ENCODE data around the gene CLPTM1.
"Not testable (repeated sequence)": the region's sequence is repeated elsewhere in the genome, so short reads cannot be mapped to it uniquely, and the experiment has no call there.

The CLPTM1 gene, protein sequence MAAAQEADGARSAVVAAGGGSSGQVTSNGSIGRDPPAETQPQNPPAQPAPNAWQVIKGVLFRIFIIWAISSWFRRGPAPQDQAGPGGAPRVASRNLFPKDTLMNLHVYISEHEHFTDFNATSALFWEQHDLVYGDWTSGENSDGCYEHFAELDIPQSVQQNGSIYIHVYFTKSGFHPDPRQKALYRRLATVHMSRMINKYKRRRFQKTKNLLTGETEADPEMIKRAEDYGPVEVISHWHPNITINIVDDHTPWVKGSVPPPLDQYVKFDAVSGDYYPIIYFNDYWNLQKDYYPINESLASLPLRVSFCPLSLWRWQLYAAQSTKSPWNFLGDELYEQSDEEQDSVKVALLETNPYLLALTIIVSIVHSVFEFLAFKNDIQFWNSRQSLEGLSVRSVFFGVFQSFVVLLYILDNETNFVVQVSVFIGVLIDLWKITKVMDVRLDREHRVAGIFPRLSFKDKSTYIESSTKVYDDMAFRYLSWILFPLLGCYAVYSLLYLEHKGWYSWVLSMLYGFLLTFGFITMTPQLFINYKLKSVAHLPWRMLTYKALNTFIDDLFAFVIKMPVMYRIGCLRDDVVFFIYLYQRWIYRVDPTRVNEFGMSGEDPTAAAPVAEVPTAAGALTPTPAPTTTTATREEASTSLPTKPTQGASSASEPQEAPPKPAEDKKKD

DNA sequence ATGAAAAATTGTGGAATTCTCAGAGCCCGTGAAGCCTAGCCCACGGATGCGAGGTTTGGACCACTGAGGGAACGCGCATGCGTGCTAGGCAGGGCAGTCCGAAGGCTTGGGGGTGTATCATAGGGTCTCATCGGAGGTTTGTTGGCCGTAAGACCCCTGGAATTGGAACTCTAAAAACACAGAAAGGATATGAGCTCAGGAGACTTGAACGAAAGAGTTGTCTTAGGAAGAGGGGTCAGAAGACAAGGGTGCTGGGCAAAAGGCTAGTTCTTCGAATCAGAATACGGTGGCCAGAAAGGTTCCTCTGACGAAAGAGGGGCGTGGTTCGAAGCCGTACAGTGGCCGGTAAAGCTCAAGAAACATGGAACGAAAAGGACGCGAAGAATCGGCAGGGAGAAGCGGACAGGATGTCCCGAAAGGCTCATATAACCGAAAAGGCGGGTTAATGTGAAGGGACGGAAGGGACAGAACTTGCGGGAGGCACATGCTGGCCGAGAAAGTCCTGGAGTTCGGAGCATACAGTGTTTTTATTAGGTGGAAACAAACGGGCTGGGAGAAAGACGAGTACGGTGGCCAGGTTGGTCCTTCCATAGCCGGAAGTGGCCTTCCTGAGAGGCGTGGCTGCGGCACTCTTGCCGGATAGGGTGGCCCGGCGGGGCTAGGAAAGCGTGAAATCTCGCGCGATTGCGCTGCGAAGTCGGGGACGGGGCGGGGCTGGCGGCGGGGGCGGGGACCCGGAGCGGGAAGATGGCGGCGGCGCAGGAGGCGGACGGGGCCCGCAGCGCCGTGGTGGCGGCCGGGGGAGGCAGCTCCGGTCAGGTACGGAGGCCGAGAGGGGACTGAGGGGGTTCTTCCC is at the start of gene CLPTM1:
TSS of gene CLPTM1 (plus strand) at position 732 of the 856 bp plus-strand sequence. CDS start at position 748, 16 bp downstream.
- peak; percentile 86 for DNase-seq

DNA sequence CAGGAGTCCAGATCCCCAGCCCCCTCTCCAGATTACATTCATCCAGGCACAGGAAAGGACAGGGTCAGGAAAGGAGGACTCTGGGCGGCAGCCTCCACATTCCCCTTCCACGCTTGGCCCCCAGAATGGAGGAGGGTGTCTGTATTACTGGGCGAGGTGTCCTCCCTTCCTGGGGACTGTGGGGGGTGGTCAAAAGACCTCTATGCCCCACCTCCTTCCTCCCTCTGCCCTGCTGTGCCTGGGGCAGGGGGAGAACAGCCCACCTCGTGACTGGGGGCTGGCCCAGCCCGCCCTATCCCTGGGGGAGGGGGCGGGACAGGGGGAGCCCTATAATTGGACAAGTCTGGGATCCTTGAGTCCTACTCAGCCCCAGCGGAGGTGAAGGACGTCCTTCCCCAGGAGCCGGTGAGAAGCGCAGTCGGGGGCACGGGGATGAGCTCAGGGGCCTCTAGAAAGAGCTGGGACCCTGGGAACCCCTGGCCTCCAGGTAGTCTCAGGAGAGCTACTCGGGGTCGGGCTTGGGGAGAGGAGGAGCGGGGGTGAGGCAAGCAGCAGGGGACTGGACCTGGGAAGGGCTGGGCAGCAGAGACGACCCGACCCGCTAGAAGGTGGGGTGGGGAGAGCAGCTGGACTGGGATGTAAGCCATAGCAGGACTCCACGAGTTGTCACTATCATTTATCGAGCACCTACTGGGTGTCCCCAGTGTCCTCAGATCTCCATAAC is 49.6 kb upstream of the CLPTM1 start, which contains the start of gene APOE:
TSS of gene APOE (plus strand) at position 360 of the 724 bp plus-strand sequence. CDS start 829 bp downstream, outside the sequence.
- DNase-seq = no peak

DNA sequence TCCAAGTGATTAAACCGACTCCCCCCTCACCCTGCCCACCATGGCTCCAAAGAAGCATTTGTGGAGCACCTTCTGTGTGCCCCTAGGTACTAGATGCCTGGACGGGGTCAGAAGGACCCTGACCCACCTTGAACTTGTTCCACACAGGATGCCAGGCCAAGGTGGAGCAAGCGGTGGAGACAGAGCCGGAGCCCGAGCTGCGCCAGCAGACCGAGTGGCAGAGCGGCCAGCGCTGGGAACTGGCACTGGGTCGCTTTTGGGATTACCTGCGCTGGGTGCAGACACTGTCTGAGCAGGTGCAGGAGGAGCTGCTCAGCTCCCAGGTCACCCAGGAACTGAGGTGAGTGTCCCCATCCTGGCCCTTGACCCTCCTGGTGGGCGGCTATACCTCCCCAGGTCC is 47.6 kb upstream of the CLPTM1 start:
- no peak for DNase-seq

DNA sequence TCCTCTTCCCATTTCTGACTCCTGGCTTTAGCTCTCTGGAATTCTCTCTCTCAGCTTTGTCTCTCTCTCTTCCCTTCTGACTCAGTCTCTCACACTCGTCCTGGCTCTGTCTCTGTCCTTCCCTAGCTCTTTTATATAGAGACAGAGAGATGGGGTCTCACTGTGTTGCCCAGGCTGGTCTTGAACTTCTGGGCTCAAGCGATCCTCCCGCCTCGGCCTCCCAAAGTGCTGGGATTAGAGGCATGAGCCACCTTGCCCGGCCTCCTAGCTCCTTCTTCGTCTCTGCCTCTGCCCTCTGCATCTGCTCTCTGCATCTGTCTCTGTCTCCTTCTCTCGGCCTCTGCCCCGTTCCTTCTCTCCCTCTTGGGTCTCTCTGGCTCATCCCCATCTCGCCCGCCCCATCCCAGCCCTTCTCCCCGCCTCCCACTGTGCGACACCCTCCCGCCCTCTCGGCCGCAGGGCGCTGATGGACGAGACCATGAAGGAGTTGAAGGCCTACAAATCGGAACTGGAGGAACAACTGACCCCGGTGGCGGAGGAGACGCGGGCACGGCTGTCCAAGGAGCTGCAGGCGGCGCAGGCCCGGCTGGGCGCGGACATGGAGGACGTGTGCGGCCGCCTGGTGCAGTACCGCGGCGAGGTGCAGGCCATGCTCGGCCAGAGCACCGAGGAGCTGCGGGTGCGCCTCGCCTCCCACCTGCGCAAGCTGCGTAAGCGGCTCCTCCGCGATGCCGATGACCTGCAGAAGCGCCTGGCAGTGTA is 46.9 kb upstream of the CLPTM1 start:
- no peak for DNase-seq

DNA sequence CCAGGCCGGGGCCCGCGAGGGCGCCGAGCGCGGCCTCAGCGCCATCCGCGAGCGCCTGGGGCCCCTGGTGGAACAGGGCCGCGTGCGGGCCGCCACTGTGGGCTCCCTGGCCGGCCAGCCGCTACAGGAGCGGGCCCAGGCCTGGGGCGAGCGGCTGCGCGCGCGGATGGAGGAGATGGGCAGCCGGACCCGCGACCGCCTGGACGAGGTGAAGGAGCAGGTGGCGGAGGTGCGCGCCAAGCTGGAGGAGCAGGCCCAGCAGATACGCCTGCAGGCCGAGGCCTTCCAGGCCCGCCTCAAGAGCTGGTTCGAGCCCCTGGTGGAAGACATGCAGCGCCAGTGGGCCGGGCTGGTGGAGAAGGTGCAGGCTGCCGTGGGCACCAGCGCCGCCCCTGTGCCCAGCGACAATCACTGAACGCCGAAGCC is 46.3 kb upstream of the CLPTM1 start:
- no peak for DNase-seq

DNA sequence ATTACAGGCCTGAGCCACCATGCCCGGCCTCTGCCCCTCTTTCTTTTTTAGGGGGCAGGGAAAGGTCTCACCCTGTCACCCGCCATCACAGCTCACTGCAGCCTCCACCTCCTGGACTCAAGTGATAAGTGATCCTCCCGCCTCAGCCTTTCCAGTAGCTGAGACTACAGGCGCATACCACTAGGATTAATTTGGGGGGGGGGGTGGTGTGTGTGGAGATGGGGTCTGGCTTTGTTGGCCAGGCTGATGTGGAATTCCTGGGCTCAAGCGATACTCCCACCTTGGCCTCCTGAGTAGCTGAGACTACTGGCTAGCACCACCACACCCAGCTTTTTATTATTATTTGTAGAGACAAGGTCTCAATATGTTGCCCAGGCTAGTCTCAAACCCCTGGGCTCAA is 45.4 kb upstream of the CLPTM1 start:
- DNase-seq = no peak

DNA sequence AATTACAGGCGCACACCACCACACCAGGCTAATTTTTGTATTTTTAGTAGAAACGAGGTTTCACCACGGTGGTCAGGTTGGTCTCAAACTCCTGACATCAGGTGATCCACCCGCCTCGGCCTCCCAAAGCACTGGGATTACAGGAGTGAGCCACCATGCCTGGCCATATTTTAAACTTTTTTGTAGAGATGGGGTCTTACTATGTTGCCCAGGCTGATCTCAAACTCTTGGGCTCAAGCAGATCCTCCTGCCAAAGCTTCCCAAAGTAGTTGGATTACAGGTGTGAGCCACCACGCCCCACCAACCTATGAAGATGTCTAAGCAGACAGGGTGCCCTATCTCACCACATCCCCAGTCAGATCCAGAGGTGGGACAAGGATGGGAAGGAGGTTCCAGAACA is 43.3 kb upstream of the CLPTM1 start:
- DNase-seq = not testable (repeated sequence)

DNA sequence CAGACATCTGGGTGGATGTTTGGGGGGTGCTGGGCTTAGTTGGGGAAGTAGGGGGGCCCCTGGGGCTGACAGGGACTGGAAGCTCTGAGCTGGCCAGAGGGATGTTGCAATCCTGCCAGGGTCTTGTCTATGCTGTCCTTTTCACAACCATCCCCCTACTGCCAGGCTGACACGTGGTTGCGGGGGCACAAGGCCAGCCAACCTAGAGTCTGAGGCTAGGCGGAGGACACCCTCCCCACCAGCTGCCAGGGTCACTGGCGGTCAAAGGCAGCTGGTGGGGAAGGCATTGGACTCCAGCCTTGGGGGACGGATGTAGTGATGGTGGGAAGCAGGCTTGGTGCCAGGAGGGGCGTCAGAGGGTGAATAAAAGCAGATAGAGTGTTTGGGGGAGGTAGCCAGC is 42.3 kb upstream of the CLPTM1 start:
- DNase-seq = no peak

DNA sequence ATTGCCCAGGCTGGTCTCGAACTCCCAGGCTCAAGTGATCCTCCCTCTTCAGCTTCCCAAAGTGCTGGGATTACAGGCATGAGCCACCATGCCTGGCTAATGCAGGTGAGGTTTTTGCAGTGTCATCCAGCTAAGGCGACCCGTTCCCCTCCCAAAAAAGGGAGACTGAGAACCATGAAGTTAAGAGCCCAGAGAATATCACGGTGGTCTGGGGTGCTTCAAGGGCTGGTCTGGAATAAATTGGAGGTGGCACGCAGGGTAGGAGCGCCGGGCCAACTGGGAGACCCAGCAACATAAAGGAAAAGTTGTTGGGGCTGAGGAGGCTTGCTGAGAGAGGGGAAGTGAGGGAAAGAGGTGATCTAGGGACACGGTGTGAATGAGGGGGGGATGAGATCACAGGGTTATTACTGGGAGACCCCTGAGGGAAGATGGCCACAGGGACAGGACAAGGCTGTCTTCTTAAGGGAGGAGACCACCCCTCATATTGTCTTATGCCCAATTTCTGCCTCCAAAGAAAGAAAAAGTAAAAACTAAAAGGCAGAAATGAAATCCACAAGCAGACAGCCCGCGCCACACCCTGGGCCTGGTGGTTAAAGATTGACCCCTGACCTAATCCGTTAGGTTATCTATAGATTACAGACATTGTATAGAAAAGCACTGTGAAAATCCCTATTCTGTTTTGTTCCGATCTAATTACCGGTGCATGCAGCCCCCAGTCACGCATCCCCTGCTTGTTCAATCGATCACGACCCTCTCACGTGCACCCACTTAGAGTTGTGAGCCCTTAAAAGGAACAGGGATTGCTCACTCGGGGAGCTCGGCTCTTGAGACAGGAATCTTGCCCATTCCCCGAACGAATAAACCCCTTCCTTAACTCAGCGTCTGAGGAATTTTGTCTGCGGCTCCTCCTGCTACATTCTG is 41.4 kb upstream of the CLPTM1 start:
- DNase-seq = not testable (repeated sequence)

DNA sequence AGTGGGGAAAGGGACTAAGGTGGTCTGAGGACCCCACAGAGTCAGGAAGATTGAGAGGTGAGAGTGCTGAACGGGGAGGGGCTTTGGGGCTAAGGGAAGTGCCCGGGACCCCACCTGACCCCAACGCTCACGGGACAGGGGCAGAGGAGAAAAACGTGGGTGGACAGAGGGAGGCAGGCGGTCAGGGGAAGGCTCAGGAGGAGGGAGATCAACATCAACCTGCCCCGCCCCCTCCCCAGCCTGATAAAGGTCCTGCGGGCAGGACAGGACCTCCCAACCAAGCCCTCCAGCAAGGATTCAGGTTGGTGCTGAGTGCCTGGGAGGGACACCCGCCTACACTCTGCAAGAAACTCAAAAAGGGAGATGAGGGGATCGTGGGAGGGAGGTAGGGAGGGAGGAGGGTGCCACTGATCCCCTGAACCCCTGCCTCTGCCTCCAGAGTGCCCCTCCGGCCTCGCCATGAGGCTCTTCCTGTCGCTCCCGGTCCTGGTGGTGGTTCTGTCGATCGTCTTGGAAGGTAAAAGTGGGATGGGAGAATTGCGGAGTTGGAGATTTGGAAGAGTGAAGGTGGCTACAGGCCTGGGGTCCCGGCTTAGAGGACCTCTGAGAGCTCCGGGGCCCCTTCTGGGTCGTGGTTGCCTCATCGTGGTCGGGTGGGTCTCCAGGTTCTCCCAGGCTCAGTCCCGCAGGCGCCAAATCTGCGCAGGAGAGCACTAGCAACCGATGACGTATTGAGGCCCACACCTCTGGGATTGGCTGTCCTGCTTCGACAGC is 40.6 kb upstream of the CLPTM1 start, which contains the start of gene APOC1:
TSS of gene APOC1 (plus strand) at position 176 of the 774 bp plus-strand sequence. CDS start at position 460, 284 bp downstream.
- DNase-seq = peak; percentile 18

DNA sequence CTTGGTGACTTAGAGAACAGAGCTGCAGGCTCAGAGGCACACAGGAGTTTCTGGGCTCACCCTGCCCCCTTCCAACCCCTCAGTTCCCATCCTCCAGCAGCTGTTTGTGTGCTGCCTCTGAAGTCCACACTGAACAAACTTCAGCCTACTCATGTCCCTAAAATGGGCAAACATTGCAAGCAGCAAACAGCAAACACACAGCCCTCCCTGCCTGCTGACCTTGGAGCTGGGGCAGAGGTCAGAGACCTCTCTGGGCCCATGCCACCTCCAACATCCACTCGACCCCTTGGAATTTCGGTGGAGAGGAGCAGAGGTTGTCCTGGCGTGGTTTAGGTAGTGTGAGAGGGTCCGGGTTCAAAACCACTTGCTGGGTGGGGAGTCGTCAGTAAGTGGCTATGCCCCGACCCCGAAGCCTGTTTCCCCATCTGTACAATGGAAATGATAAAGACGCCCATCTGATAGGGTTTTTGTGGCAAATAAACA is 30.9 kb upstream of the CLPTM1 start:
- no peak for DNase-seq

DNA sequence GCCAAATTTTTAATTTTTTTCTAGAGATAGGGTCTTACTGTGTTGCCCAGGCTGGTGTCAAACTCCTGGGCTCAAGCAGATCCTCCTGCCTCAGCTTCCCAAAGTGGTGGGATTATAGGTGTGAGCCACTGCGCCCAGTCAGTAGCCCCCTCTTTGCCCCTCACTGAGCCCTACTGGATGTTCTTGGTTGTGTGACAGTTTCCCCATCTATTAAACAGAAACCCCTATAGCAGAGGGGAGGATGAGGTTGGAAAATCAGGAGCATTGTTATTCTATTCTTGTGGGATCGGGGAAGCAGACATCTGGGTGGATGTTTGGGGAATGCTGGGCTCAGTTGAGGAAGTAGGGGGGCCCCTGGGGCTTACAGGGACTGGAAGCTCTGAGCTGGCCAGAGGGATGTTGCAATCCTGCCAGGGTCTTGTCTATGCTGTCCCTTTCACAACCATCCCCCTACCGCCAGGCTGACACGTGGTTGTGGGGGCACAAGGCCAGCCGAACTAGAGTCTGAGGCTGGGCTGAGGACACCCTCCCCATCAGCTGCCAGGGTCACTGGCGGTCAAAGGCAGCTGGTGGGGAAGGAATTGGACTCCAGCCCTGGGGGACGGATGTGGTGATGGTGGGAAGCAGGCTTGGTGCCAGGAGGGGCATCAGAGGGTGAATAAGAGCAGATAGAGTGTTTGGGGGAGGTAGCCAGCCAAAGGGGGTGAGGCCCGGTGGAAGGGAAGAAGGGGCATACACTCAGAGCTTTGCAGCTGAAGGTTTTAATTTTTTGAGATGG is 29.9 kb upstream of the CLPTM1 start:
- DNase-seq = peak; percentile 45

DNA sequence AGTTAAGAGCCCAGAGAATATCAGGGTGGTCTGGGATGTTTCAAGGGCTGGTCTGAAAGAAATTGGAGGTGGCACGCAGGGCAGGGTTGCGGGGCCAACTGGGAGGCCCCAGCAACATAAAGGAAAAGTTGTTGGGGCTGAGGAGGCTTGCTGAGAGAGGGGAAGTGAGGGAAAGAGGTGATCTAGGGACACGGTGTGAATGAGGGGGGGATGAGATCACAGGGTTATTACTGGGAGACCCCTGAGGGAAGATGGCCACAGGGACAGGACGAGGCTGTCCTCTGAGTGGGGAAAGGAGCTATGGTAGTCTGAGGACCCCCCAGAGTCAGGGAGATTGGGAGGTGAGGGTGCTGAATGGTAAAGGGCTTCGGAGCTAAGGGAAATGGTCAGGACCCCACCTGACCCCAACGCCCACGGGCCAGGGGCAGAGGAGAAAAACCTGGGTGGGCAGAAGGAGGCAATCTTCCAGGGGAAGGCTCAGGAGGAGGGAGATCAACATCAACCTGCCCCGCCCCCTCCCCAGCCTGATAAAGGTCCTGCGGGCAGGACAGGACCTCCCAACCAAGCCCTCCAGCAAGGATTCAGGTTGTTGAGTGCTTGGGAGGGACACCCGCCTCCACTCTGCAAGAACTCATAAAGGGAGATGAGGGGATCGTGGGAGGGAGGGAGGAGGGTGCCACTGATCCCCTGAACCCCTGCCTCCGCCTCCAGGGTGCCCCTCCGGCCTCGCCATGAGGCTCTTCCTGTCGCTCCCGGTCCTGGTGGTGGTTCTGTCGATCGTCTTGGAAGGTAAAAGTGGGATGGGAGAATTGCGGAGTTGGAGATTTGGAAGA is 28.7 kb upstream of the CLPTM1 start:
- not testable (repeated sequence) for DNase-seq

DNA sequence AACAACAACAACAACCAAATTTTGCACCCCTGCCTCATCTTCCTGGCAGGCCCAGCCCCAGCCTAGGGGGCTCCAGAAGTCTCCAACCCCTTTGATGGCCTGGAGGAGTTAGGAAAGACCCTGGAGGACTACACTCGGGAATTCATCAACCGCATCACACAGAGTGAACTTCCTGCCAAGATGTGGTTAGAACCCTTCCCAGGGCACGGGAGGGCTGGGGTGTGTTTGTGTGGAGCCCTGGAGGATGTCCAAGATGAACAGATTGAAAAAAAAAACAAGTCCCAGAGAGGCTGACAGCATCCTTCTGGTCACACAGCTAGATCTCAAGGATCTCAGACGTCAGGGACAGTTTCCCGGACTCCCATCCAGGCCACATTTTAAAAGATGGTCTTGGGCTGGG is 27.4 kb upstream of the CLPTM1 start:
- DNase-seq = no peak

DNA sequence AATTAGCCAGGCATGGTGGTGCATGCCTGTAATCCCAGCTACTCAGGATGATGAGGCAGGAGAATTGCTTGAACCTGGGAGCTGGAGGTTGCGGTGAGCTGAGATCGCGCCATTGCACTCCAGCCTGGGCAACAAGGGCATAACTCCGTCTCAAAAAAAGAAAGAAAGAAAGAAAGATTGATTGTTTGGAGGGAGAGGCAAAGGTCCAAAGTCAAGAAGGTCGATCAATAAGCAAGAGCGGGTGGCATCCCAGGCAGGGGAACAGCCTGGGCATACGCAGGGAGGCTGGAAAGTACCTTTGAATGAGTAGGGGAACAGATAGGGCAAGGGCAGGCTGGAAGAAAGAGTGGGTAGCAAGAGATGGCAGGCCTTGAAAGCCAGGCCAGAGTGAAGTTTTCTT is 25.1 kb upstream of the CLPTM1 start:
- no peak for DNase-seq

DNA sequence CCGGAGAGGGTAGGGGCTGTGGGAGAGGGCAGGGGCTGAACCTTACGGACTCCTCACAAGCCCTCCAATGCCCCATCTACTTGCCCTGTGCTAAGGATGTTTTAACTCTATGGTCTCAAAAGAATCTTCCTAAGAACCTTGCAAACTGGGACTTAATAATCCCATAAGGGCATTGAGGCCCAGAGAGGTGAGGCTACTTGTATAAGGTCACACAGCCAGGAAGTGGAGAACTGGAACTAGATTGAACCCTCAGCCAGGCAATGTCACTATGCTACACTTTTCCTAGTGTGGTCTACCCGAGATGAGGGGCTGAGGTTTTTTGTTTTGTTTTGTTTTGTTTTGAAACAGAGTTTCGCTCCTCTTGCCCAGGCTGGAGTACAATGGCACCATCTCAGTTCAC is 23.6 kb upstream of the CLPTM1 start:
- DNase-seq = no peak

DNA sequence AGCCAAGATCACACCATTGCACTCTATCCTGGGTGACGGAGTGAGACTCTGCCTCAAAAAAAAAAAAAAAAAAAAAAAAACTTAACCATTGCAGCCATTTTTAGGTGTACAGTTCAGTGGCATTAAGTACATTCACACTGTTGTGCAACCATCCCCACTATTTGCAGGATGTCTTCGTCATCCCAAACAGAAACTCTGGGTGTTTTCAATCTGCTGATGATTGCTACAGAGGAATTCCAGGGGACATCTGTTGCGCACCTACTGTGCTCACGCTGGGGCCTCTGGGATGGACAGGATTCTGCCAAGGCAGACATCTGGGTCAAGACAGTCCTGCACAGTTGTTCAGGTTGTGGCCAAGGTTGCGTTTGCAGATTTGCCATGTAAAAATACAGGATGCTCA is 15.5 kb upstream of the CLPTM1 start:
- DNase-seq = no peak
